ENCODE results near the gene STAT3. TPM values are rescaled to one million over a fixed set of nuclear protein-coding genes. Genes with fewer than 3 reads are reported as not detected.
"Not testable (repeated sequence)": the region's sequence is repeated elsewhere in the genome, so short reads cannot be mapped to it uniquely, and the experiment has no call there.

STAT3 gene
- total and polyA plus RNA-seq, 12 donors: 33.9 to 398 (median 109) TPM

GRCh38 chr17:42301022-42301421, 87.2 kb downstream of the STAT3 start:
- H3K27ac ChIP-seq: no peak overlapping the region
- H3K4me1 ChIP-seq: no peaks in the 10 kb centered on the region
- H3K27me3 ChIP-seq: no peaks in the 10 kb centered on the region
- no peak overlapping the region for H3K4me3 ChIP-seq
- no peak for ATAC-seq
- no peaks in the 10 kb centered on the region for H3K9me3 ChIP-seq
- intact Hi-C loops (cut with DNase I): no loop called here
- 84 to 87% methylated on average over 9 of the region's 9 CpGs for WGBS, 2 donors
- H3K36me3 ChIP-seq: peaks cover 0 to 89% (median 19%) of the 10 kb centered on the region in 9 donors
- no peak for TF ChIP-seq CTCF (IDR thresholded peaks at IDR 0.05)
- DNase-seq: no peak

GRCh38 chr17:42299913-42300312, 88.3 kb downstream of the STAT3 start:
- intact Hi-C loops (cut with DNase I); H3K4me1 ChIP-seq; H3K27ac ChIP-seq; ATAC-seq; H3K9me3 ChIP-seq; DNase-seq; H3K4me3 ChIP-seq; H3K27me3 ChIP-seq: not testable (repeated sequence)
- 100% methylated on average over 2 of the region's 17 CpGs; no CpG with 5 or more reads in 1 of the 2 donors for WGBS, 2 donors
- H3K36me3 ChIP-seq: peaks cover 0 to 89% (median 19%) of the 10 kb centered on the region in 9 donors

GRCh38 chr17:42299361-42299760, 88.9 kb downstream of the STAT3 start:
- WGBS, 2 donors: 94 to 96% methylated on average over 10 of the region's 10 CpGs
- H3K4me1 ChIP-seq: not testable (repeated sequence)

GRCh38 chr17:42297775-42298174, 90.5 kb downstream of the STAT3 start:
- Histone ChIP-seq H3K4me1 (peaks cover 0 to 11% (median 0%) of the 10 kb centered on the region in 9 donors), H3K36me3 (peaks cover 0 to 89% (median 17%) of the 10 kb centered on the region in 9 donors)
- intact Hi-C loops (cut with DNase I); H3K9me3 ChIP-seq; ATAC-seq; H3K27ac ChIP-seq; DNase-seq; H3K27me3 ChIP-seq; H3K4me3 ChIP-seq: not testable (repeated sequence)
- WGBS, 2 donors: 94 to 95% methylated on average over 9 to 10 of the region's 10 CpGs

More at GRCh38 chr17:42299361-42299760, 88.9 kb downstream of the STAT3 start:
- H3K36me3 ChIP-seq: peaks cover 0 to 89% (median 17%) of the 10 kb centered on the region in 9 donors
- DNase-seq; intact Hi-C loops (cut with DNase I); H3K27ac ChIP-seq; H3K9me3 ChIP-seq; ATAC-seq; H3K4me3 ChIP-seq; H3K27me3 ChIP-seq: not testable (repeated sequence)

- intact Hi-C loops (cut with DNase I): no loop called here
- no peak for TF ChIP-seq CTCF (IDR thresholded peaks at IDR 0.05)
- Histone ChIP-seq H3K36me3 (peaks cover 0 to 86% (median 17%) of the 10 kb centered on the region in 9 donors), H3K4me1 (peaks cover 0 to 23% (median 0%) of the 10 kb centered on the region in 9 donors), H3K9me3 (no peaks in the 10 kb centered on the region), H3K4me3 (no peak overlapping the region), H3K27ac (no peak overlapping the region), H3K27me3 (no peaks in the 10 kb centered on the region)
- no peak for ATAC-seq
- WGBS, 2 donors: 91 to 95% methylated on average over 3 of the region's 3 CpGs
- no peak for DNase-seq
These were observed 92.2 kb downstream of the STAT3 start for GRCh38 chr17:42296012-42296411.
